GM12865 (cell line): ENCODE data around the gene TOMT.
"Not testable (repeated sequence)": the region's sequence is repeated elsewhere in the genome, so short reads cannot be mapped to it uniquely, and the experiment has no call there.

Experiments
- DNase-seq: peaks from one replicate; pipeline ENCODE4 v3.0.0; 2010; ENCODE audit warnings: low read depth
- H3K4me3 ChIP-seq: 2 replicates; pipeline ENCODE4 v1.5.1; 2011; ENCODE audit warnings: mild to moderate bottlenecking, low read depth, low read length, control low read depth
- CTCF ChIP-seq: IDR thresholded peaks from 2 replicates; pipeline ENCODE4 v1.5.1; 2011; ENCODE audit warnings: low read length, control low read depth, low read depth, inconsistent platforms; ENCODE audit not compliant: insufficient read depth; ENCODE audit errors: missing control alignments

TOMT gene

GRCh38 chr11:72122607-72123006, 16.9 kb downstream of the TOMT start:
- no peak for DNase-seq
- H3K4me3 ChIP-seq: no peak overlapping the region
- TF ChIP-seq CTCF: no peak

- DNase-seq: no peak
- no peak overlapping the region for H3K4me3 ChIP-seq
- no peak for TF ChIP-seq CTCF
Observed at GRCh38 chr11:72123117-72123653, 17.5 kb downstream of the TOMT start.

DNA sequence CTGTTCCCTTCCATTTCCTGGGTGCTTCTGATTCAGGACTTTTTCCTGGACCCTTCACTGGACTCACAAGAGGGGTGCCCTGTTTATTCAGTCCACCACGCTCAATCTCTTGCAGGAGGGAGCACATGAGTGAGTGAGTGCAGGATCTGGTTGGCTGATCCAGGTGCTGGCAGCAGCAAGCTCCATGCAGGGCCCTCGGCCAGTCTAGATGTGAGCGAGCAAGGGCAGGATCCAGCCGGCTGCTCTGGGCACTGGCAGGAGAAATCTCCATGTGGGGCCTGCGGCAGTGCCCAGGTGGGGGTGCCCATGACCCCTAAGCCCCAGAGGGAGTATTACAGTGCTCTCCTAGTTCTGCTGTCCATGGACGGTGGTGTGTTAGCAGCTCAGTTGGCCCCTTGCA, 18.3 kb downstream of the TOMT start:
- no peak for DNase-seq
- no peak overlapping the region for H3K4me3 ChIP-seq
- TF ChIP-seq CTCF: no peak

DNA sequence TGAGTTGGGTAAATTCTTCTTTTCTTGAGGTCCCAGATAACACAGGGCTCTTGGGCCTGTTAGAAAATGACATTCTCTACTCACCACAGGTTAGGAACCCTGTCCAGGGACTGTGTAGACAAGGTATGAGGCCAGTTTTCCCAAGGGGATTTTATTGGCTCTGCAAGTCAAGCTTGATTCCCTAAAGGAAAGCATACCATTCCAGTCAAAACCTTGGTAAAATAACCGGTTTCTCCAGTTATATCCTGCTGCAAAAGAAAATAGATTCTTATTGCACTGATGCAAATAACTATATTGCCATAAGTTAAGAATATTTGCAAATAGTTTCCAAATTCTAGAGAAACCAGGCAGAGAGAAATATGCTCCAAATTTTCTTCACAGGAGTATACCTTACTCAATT, 20.2 kb downstream of the TOMT start:
- DNase-seq: no peak
- no peak for TF ChIP-seq CTCF
- no peak overlapping the region for H3K4me3 ChIP-seq

DNA sequence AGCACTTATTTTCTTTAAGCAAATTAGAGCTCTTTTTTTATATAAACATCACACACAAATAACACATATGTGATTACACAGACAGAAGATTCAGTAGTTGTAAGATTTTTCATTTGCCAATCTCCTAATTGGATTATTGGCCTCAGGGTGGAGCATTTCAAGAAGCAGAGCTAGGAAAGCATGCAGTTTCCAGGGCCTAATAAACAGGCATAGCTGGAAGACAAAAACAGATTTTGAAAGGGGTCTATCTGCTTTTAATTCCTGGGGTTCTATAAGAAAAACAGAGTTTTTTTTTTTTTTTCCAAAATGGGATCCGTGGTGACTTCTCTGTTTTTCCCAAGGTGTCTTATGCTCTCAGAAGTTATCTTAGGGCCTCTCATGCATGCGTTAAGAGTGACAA, 22.2 kb downstream of the TOMT start:
- no peak for DNase-seq
- no peak for TF ChIP-seq CTCF
- no peak overlapping the region for H3K4me3 ChIP-seq

- no peak for TF ChIP-seq CTCF
- no peak overlapping the region for H3K4me3 ChIP-seq
- no peak for DNase-seq
Observed at GRCh38 chr11:72129381-72129780, 23.7 kb downstream of the TOMT start.

DNA sequence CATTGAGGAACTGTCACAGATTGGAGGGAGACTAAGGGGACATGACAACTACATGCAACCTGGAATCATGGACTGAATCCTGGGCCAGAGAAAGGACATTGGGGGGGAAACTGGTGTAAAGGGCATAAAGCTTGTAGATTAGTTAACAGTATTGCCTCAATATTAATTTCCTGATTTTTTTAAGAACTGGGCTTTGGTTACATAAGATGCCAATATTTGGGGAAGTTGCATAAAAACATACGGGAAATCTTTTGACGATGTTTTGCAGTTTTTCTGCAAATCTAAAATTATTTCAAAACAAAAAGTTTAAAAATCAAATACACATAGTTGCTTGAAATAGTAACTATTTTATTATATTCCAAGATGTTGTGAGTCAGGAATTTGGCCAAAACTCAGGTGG, 26.9 kb downstream of the TOMT start:
- H3K4me3 ChIP-seq: no peak overlapping the region
- no peak for TF ChIP-seq CTCF
- DNase-seq: no peak

DNA sequence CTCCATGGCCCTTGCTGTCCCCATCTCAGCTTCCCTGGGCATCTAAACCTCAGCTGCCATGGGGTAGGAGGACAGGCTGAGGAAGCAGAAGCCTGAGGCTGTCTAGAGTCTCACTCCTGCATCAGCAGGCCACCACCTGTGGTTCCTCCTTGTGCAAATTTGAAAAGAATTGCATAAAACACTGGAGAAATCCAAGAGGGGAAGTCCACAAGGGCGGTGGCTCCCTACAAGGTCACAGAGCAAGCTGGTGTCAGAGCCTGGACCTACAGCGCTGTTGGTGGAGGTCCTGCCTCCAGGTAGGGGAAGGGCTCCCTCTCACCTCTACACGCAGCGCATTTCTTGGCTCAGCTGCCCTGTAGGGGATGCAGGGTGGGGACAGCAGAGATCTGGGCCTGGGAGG, 29.7 kb downstream of the TOMT start, which contains the start of gene FOLR3:
TSS of gene FOLR3 (plus strand) at position 253 of the 400 bp plus-strand sequence. CDS start 228 bp downstream, outside the sequence.
- H3K4me3 ChIP-seq, DNase-seq: not testable (repeated sequence)
